HepG2 (cell line): Measurements from ENCODE around the gene GABRA4. TPM values are rescaled to one million over a fixed set of nuclear protein-coding genes. Genes with fewer than 3 reads are reported as not detected.

Source experiments
- ATAC-seq: fragments of 200-7000 bp; cut with Tn5 transposase; 3 replicates; pipeline ENCODE4 v1.9.1; 2020; ENCODE audit warnings: mild to moderate bottlenecking, moderate library complexity
- BruUV-seq: library from RNA; stranded (reverse); fragments of 400-500 nt; replicated peaks from 2 replicates; lab custom pipeline; 2021; lab: Mats Ljungman, UMichigan
- CTCF ChIA-PET: fragments of 300-600 bp; formaldehyde crosslinking; extraction: SDS; loops from one replicate; lab custom pipeline; 2021; ENCODE audit warnings: low total read pairs, inconsistent platforms, low intra/inter-chr PET ratio; lab: Yijun Ruan, JAX
- POLR2A ChIA-PET: fragments of 350-600 bp; sonication (Branson Sonifier 250); formaldehyde crosslinking; loops from one replicate; lab custom pipeline; 2020; ENCODE audit warnings: antibody characterized with exemption, inconsistent platforms; lab: Yijun Ruan, JAX
- DNase-seq: peaks from one replicate; pipeline ENCODE4 v3.0.0-alpha.2; 2015; ENCODE audit warnings: low spot score
- FAIRE-seq: peaks from 3 replicates; lab custom pipeline; 2011; peaks lifted over from hg19 to GRCh38; lab: Jason Lieb, UNC
- H2AFZ ChIP-seq: one replicate; pipeline ENCODE4 v1.6.1; 2011; ENCODE audit warnings: low read length, inconsistent platforms
- H3K27ac ChIP-seq: fragments of 300-600 bp; 3 replicates; pipeline ENCODE4 v1.8.0; 2011; ENCODE audit warnings: mixed run types, mild to moderate bottlenecking, mixed read lengths, low read length, inconsistent platforms; ENCODE audit not compliant: insufficient read depth; ENCODE audit errors: extremely low read length
- H3K27me3 ChIP-seq, 2 experiments: fragments of 200-600 bp in 1 of 2; 2 replicates in 1 of 2; 3 replicates in 1 of 2; pipeline versions ENCODE4 v1.6.0 to v1.8.0; 2011; ENCODE audit warnings: low read length in 2 of 2, mild to moderate bottlenecking in 2 of 2, moderate library complexity in 2 of 2, inconsistent platforms in 1 of 2; ENCODE audit not compliant: insufficient read depth in 2 of 2, control insufficient read depth in 1 of 2
- H3K36me3 ChIP-seq, 2 experiments: fragments of 200-600 bp in 1 of 2; replicated peaks in 1 of 2; 2 replicates in 1 of 2; 3 replicates in 1 of 2; pipeline versions ENCODE4 v1.5.1 to v1.8.0; 2011; ENCODE audit warnings: low read length in 2 of 2, inconsistent platforms in 1 of 2; ENCODE audit not compliant: insufficient read depth in 2 of 2, control insufficient read depth in 1 of 2
- H3K4me1 ChIP-seq: 2 replicates; pipeline ENCODE4 v1.5.1; 2012; ENCODE audit warnings: low read length, inconsistent platforms; ENCODE audit not compliant: insufficient read depth
- H3K4me2 ChIP-seq: 2 replicates; pipeline ENCODE4 v1.6.0; 2011; ENCODE audit warnings: low read depth, low read length, inconsistent platforms
- H3K4me3 ChIP-seq, 3 experiments: fragments of 200-600 bp in 1 of 3; sonication (generic), shearing (Covaris generic) in 1 of 3; replicated peaks in 1 of 3; 2 replicates each; pipeline ENCODE4 v1.5.1; 2011 to 2016; ENCODE audit warnings: low read length in 3 of 3, inconsistent platforms in 2 of 3, low read depth in 2 of 3, mild to moderate bottlenecking in 2 of 3, control low read depth in 1 of 3, mixed read lengths in 1 of 3; ENCODE audit not compliant: insufficient read depth in 1 of 3
- H3K79me2 ChIP-seq: one replicate; pipeline ENCODE4 v1.6.1; 2011; ENCODE audit warnings: low read length, inconsistent platforms; ENCODE audit not compliant: insufficient read depth
- H3K9ac ChIP-seq: 2 replicates; pipeline ENCODE4 v1.6.0; 2011; ENCODE audit warnings: mild to moderate bottlenecking, low read depth, low read length, inconsistent platforms; ENCODE audit not compliant: insufficient read depth
- H3K9me3 ChIP-seq: 2 replicates; pipeline ENCODE4 v1.5.1; 2012; ENCODE audit warnings: mild to moderate bottlenecking, low read length
- H4K20me1 ChIP-seq: 2 replicates; pipeline ENCODE4 v1.6.0; 2011; ENCODE audit warnings: inconsistent platforms, mild to moderate bottlenecking, low read length, moderate library complexity; ENCODE audit not compliant: insufficient read depth
- ATF5 ChIP-seq: sonication (generic); formaldehyde crosslinking; IDR thresholded peaks from 2 replicates; pipeline ENCODE4 v1.4.0; 2020; ENCODE audit warnings: mild to moderate bottlenecking, low read depth, missing genetic modification reagents
- NFKB2 ChIP-seq: sonication (generic); formaldehyde crosslinking; IDR thresholded peaks from 2 replicates; pipeline ENCODE4 v1.4.0; 2020; ENCODE audit warnings: missing genetic modification reagents, borderline replicate concordance
- SP4 ChIP-seq: sonication (generic); formaldehyde crosslinking; IDR thresholded peaks from 2 replicates; pipeline ENCODE4 v1.8.1; 2023; ENCODE audit warnings: mild to moderate bottlenecking, missing genetic modification reagents
- THAP11 ChIP-seq: IDR thresholded peaks from 2 replicates; pipeline ENCODE4 v1.6.1; 2016; ENCODE audit warnings: missing biosample characterization, missing genetic modification reagents
- ZBTB4 ChIP-seq: sonication (generic); formaldehyde crosslinking; IDR thresholded peaks from 2 replicates; pipeline ENCODE4 v1.4.0; 2020; ENCODE audit warnings: missing genetic modification reagents, mild to moderate bottlenecking, borderline replicate concordance
- ZBTB42 ChIP-seq: sonication (generic); formaldehyde crosslinking; IDR thresholded peaks from 2 replicates; pipeline ENCODE4 v1.5.0; 2020; ENCODE audit warnings: mild to moderate bottlenecking, missing genetic modification reagents
- WGBS: methylation state at CpG from one replicate; pipeline ENCODE4 v1.1.6; 2017; ENCODE audit warnings: low lambda C conversion rate; 5-methylcytosine and 5-hydroxymethylcytosine counted together
- in situ Hi-C: cut with HindIII; loops from 2 replicates; pipeline ENCODE4 v1.10.0; 2017; ENCODE audit warnings: low pct_unique_long_range_greater_than_20kb; ENCODE audit not compliant: extremely low pct_ligation_motif_present
- intact Hi-C: fragments of 100-400 bp; cut with micrococcal nuclease; formaldehyde crosslinking; loops from one replicate; pipeline ENCODE4 v1.10.0; 2022; ENCODE audit not compliant: unreplicated experiment
- polyA plus RNA-seq, 8 experiments: library from polyadenylated mRNA; depleted of rRNA in 3 of 8; stranded (reverse) in 7 of 8; unstranded in 1 of 8; fragments of >200 nt; fragmentation: Illumina TruSeq in 4 of 8; extraction: Trizol in 4 of 8; gene quantifications; 2 replicates each; pipeline versions ENCODE4 v1.2.1 to v1.2.3, GENCODE V29; 2011 to 2016; ENCODE audit warnings: low read depth in 4 of 8, missing spikeins in 1 of 8, mixed read lengths in 1 of 8; ENCODE audit not compliant: insufficient read depth in 1 of 8
- total RNA-seq, 5 experiments: library from RNA; depleted of rRNA; stranded (reverse); fragments of >200 nt; fragmentation: Illumina TruSeq; extraction: Trizol; gene quantifications; 2 replicates each; pipeline ENCODE4 v1.2.3, GENCODE V29; 2016; ENCODE audit warnings: low read depth in 1 of 5

Gene GABRA4
- total and polyA plus RNA-seq, 2 of the 13 experiments (the other 11 are each of a cell fraction or from before 2014, with no cell fraction given): not detected

DNA sequence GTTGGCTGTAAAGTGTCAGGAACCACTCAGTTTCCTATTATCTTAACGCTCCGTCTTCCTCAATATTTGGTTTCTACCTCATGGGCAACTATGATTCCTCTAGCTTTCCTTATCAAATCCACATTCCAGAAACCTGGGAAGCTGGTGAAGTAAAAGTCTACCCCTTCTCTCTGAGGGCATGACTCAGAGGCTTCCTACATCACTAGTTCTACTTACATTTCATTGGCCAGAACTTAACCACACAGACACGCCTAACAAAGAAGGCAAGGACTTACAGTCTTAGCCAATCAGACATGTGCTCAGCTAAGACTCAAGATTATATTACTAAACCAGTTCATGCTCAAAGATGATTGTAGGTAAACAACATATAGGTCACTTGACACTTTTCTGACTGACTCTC is 114.7 kb downstream of the GABRA4 start:
- WGBS: 80% methylated on average over 3 of the region's 3 CpGs
- Histone ChIP-seq H3K79me2 (no peaks in the 10 kb centered on the region), H3K9ac (no peak overlapping the region), H3K4me2 (no peak overlapping the region)
- CTCF ChIA-PET: no interaction called here
- ATAC-seq (no peak), DNase-seq (no peak)
- TF ChIP-seq SP4 (CRISPR knock-in tag): no peak
- TF ChIP-seq, all 625 proteins: peak for 0
- Histone ChIP-seq H2AFZ (no peak overlapping the region), H3K9me3 (no peaks in the 10 kb centered on the region), H3K27me3 (no peaks in the 10 kb centered on the region; a peak in 1 of 5 replicates), H3K4me3 (no peak overlapping the region), H3K4me1 (no peaks in the 10 kb centered on the region), H3K27ac (no peak overlapping the region), H3K36me3 (no peaks in the 10 kb centered on the region), H4K20me1 (no peaks in the 10 kb centered on the region)
- no TSS peak for BruUV-seq
- in situ Hi-C loops (no loop called here), intact Hi-C loops (no loop called here)
- no peak for FAIRE-seq
- POLR2A ChIA-PET: no interaction called here

DNA sequence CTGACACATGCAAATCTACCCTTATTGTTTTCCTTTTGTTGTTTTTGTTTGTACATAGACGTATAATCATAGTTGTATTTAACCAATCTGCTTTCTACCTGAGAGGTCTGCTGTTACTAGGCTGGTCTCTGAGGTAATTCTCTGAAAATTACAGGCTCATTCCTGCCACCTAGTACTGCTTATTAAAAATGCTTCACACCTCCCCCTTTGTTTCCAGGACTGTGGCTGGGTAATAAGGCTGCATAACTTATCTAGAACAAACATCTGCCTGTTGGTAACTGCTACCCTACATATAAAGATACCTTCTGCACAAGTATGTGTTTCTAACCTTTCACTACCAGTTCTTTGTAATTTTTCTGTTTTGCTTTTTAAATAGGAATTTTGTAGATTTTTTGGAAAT is 118.6 kb downstream of the GABRA4 start:
- Histone ChIP-seq H3K27me3 (no peaks in the 10 kb centered on the region; a peak in 1 of 5 replicates), H2AFZ (no peak overlapping the region), H4K20me1 (no peaks in the 10 kb centered on the region), H3K79me2 (no peaks in the 10 kb centered on the region), H3K4me2 (no peak overlapping the region), H3K27ac (no peak overlapping the region), H3K4me1 (no peaks in the 10 kb centered on the region), H3K36me3 (no peaks in the 10 kb centered on the region), H3K9ac (no peak overlapping the region), H3K9me3 (no peaks in the 10 kb centered on the region), H3K4me3 (no peak overlapping the region)
- intact Hi-C loops (no loop called here), in situ Hi-C loops (loop anchor here (25.0 kb wide), 1 partner anchor 512 kb away; no protein-coding TSS in a partner anchor)
- DNase-seq (no peak), ATAC-seq (no peak), FAIRE-seq (no peak)
- TF ChIP-seq THAP11 (CRISPR knock-in tag) (no peak), NFKB2 (no peak), ATF5 (CRISPR knock-in tag) (no peak), ZBTB4 (CRISPR knock-in tag) (no peak), ZBTB42 (no peak)
- ChIA-PET CTCF (no interaction called here), POLR2A (no interaction called here)
- WGBS: 3% methylated on average over 1 of the region's 1 CpG
- BruUV-seq: no TSS peak
